Measurements from ENCODE around the gene MRGPRF.

- TF ChIP-seq CTCF (IDR thresholded peaks at IDR 0.05), result no peak
- no peak for TF ChIP-seq EP300 (IDR thresholded peaks at IDR 0.05)
- no peak for TF ChIP-seq POLR2A (IDR thresholded peaks at IDR 0.05)
These were observed 5.1 kb downstream of the MRGPRF start for GRCh38 chr11:69007975-69008381.
